NCI-H1417 (cell line): ENCODE data around the gene SEZ6L.
A peak's percentile ranks its signal among the peaks of the same experiment; 100 is the strongest.

Source experiments
- DNase-seq, 3 experiments: peaks; one replicate each; lab custom pipeline; 2025; lab: John Stamatoyannopoulos, UW

Gene SEZ6L

GRCh38 chr22:26169315-26170111, at the start of gene SEZ6L:
TSS of gene SEZ6L (plus strand) at chr22:26169462. CDS start at chr22:26169670, 208 bp downstream.
- DNase-seq: peak; percentile 24 to 82 (median 80)

GRCh38 chr22:26122920-26123468, 46.3 kb upstream of the SEZ6L start:
- no peak for DNase-seq

GRCh38 chr22:26124991-26125725, 44.1 kb upstream of the SEZ6L start:
- peak; percentile 16 to 67 (median 51) for DNase-seq

- no peak for DNase-seq
Observed at GRCh38 chr22:26127126-26127525, 42.1 kb upstream of the SEZ6L start.

GRCh38 chr22:26127556-26127955, 41.7 kb upstream of the SEZ6L start:
- peak in 1 of 3 experiments; percentile 13 for DNase-seq

GRCh38 chr22:26131589-26132154, 37.6 kb upstream of the SEZ6L start:
- no peak for DNase-seq

GRCh38 chr22:26134654-26135330, 34.5 kb upstream of the SEZ6L start:
- DNase-seq: peak in 1 of 3 experiments; percentile 16

- no peak for DNase-seq
Observed at GRCh38 chr22:26135806-26136205, 33.5 kb upstream of the SEZ6L start.

- DNase-seq: peak in 1 of 3 experiments; percentile 2
Observed at GRCh38 chr22:26139310-26139709, 30.0 kb upstream of the SEZ6L start.

- DNase-seq: no peak
Observed at GRCh38 chr22:26141831-26142230, 27.4 kb upstream of the SEZ6L start.

- DNase-seq: no peak
Observed at GRCh38 chr22:26143806-26144325, 25.4 kb upstream of the SEZ6L start.

GRCh38 chr22:26159886-26160285, 9.4 kb upstream of the SEZ6L start:
- DNase-seq: no peak

GRCh38 chr22:26161746-26162145, 7.5 kb upstream of the SEZ6L start:
- peak in 2 of 3 experiments; percentile 37 to 74 for DNase-seq

- no peak for DNase-seq
Observed at GRCh38 chr22:26162926-26163325, 6.3 kb upstream of the SEZ6L start.

GRCh38 chr22:26164174-26164573, 5.1 kb upstream of the SEZ6L start:
- peak in 1 of 3 experiments; percentile 4 for DNase-seq

- DNase-seq: peak in 2 of 3 experiments; percentile 63 to 71
Observed at GRCh38 chr22:26168330-26168851, 871 bp upstream of the SEZ6L start.

- peak in 1 of 3 experiments; percentile 80 for DNase-seq
Observed at GRCh38 chr22:26168939-26169314, 335 bp upstream of the SEZ6L start.

- peak in 2 of 3 experiments; percentile 61 to 70 for DNase-seq
Observed at GRCh38 chr22:26170112-26170492, 840 bp downstream of the SEZ6L start.

GRCh38 chr22:26170795-26171580, 1.7 kb downstream of the SEZ6L start:
- DNase-seq: peak; percentile 3 to 85 (median 73)

GRCh38 chr22:26172389-26172990, 3.2 kb downstream of the SEZ6L start:
- DNase-seq: peak; percentile 39 to 72 (median 46)
